Measurements from ENCODE around the gene EIF4B. TPM values are rescaled to one million over a fixed set of nuclear protein-coding genes. Genes with fewer than 3 reads are reported as not detected.

EIF4B gene
- total and polyA plus RNA-seq, 2 of the 8 experiments (the other 6 are each of a cell fraction or from before 2014, with no cell fraction given) = 269 to 816 TPM

GRCh38 chr12:53036802-53037201, 30.5 kb downstream of the EIF4B start:
- FAIRE-seq (no peak), DNase-seq (ENCODE audit: low read depth in 1 of 2, low spot score in 2 of 2) (no peak)
- Histone ChIP-seq H3K56ac (replicated peaks; ENCODE audit: insufficient read length, low read depth, low read length) (no peak overlapping the region), H3K4ac (replicated peaks; ENCODE audit: insufficient read length, low read depth, low read length) (no peak overlapping the region), H2BK20ac (ENCODE audit: low read length) (no peak overlapping the region), H2AK5ac (ENCODE audit: low read depth, low read length) (no peak overlapping the region), H3K27me3 (replicated peaks in 1 of 4; ENCODE audit: control insufficient read depth in 3 of 4, extremely low read depth in 1 of 4, insufficient read depth in 3 of 4, low read length in 3 of 4) (no peaks in the 10 kb centered on the region), H4K8ac (ENCODE audit: extremely low read depth, insufficient read depth, low read length) (no peak overlapping the region), H2BK120ac (replicated peaks; ENCODE audit: low read depth, low read length) (no peak overlapping the region), H2AFZ (ENCODE audit: low read length) (no peak overlapping the region), H2BK5ac (ENCODE audit: low read depth, low read length) (no peak overlapping the region), H3K4me2 (ENCODE audit: insufficient read depth in 1 of 2, low read depth in 2 of 2, low read length in 2 of 2) (no peak overlapping the region), H3K9ac (replicated peaks in 1 of 4; ENCODE audit: extremely low read depth in 1 of 4, low read depth in 3 of 4, low read length in 3 of 4) (no peak overlapping the region), H3K36me3 (ENCODE audit: control insufficient read depth in 2 of 4, insufficient read depth in 4 of 4, low read length in 3 of 4) (peaks cover 44 to 88% (median 72%) of the 10 kb centered on the region in 4 experiments), H3K9me3 (ENCODE audit: insufficient read depth in 2 of 2, low read depth in 1 of 2, low read length in 1 of 2) (no peaks in the 10 kb centered on the region), H2BK12ac (ENCODE audit: low read depth, low read length) (no peak overlapping the region), H3K4me1 (replicated peaks in 1 of 4; ENCODE audit: control insufficient read depth in 3 of 4, insufficient read depth in 4 of 4, low read length in 3 of 4) (peaks cover 0 to 5% (median 0%) of the 10 kb centered on the region in 4 experiments; a peak in 1 of 7 replicates), H4K20me1 (replicated peaks in 1 of 2; ENCODE audit: control insufficient read depth in 1 of 2, insufficient read depth in 2 of 2, low read length in 2 of 2) (peaks cover 13 to 15% of the 10 kb centered on the region in 2 experiments), H3K23me2 (ENCODE audit: low read depth, low read length) (no peaks in the 10 kb centered on the region), H4K91ac (replicated peaks; ENCODE audit: insufficient read length, low read length) (no peak overlapping the region), H3K18ac (ENCODE audit: extremely low read depth, low read length) (no peak overlapping the region), H3K23ac (ENCODE audit: insufficient read length) (no peak overlapping the region), H2BK15ac (ENCODE audit: low read length) (no peak overlapping the region), H3K4me3 (ENCODE audit: extremely low read depth in 1 of 4, insufficient read depth in 2 of 4, low read depth in 3 of 4, low read length in 4 of 4) (no peak overlapping the region), H3K27ac (ENCODE audit: low read depth, low read length) (no peak overlapping the region), H4K5ac (ENCODE audit: insufficient read length, low read depth, low read length) (no peak overlapping the region), H3K14ac (ENCODE audit: insufficient read length) (no peak overlapping the region), H3K79me2 (ENCODE audit: control insufficient read depth in 1 of 2, insufficient read depth in 2 of 2, low read length in 2 of 2) (no peaks in the 10 kb centered on the region), H3K79me1 (ENCODE audit: low read depth, low read length) (no peaks in the 10 kb centered on the region; the same call in none of the 2 replicates)
- POLR2A ChIA-PET (ENCODE audit: partially characterized antibody) = interaction anchor here (1.0 to 35.6 kb wide), 5 partner anchors 8 to 25 kb away, joined by 3 to 711 read pairs (median 7); partner anchors contain the start of gene EIF4B
- 0 out of 2 replicates have a peak, but pooled peaks have one; percentile 9 for TF ChIP-seq POLR2AphosphoS5 (IDR thresholded peaks at IDR 0.05; ENCODE audit: low read depth, low read length)
- no peak for TF ChIP-seq CTBP2 (IDR thresholded peaks at IDR 0.05; ENCODE audit: borderline replicate concordance, insufficient read depth, insufficient read length, low read length)
- TF ChIP-seq ASH2L (IDR thresholded peaks at IDR 0.05; ENCODE audit: low read length) = no peak
- 94% methylated on average over 3 of the region's 3 CpGs; no CpG with 5 or more reads in 1 of the 2 experiments for WGBS, 2 experiments (ENCODE audit: extremely low coverage in 1 of 2, insufficient coverage in 1 of 2, insufficient read length in 1 of 2, insufficient replicate concordance in 2 of 2, low coverage in 1 of 2, low lambda C conversion rate in 2 of 2, missing lambda C conversion rate in 1 of 2)
- CTCF ChIA-PET (ENCODE audit: partially characterized antibody) = interaction anchor here (1.2 to 5.0 kb wide), 6 partner anchors 8 to 40 kb away, joined by 4 to 32 read pairs (median 6); no protein-coding TSS in a partner anchor
